K562 (cell line): ENCODE results near the gene TTC33. TPM values are rescaled to one million over a fixed set of nuclear protein-coding genes. Genes with fewer than 3 reads are reported as not detected.

Experiments used
- ATAC-seq: fragments of 200-7000 bp; cut with Tn5 transposase; 3 replicates; pipeline ENCODE4 v1.9.1; 2020; ENCODE audit warnings: moderate library complexity
- BruUV-seq: library from RNA; stranded (reverse); fragments of 400-500 nt; replicated peaks from 2 replicates; lab custom pipeline; 2021; lab: Mats Ljungman, UMichigan
- CTCF ChIA-PET: fragments of 300-600 bp; formaldehyde crosslinking; extraction: SDS; loops from one replicate; lab custom pipeline; 2021; ENCODE audit warnings: low intra/inter-chr PET ratio; lab: Yijun Ruan, JAX
- POLR2A ChIA-PET: fragments of 300-600, 350-650 bp; sonication (Branson Sonifier 250); formaldehyde crosslinking; extraction: SDS; loops from one replicate; lab custom pipeline; 2021; ENCODE audit warnings: antibody characterized with exemption, inconsistent platforms; lab: Yijun Ruan, JAX
- DNase-seq, 4 experiments: peaks; one replicate each; pipeline versions ENCODE4 v3.0.0 to v3.0.0-alpha.2; 2011 to 2018; ENCODE audit warnings: low spot score in 3 of 4, mixed read lengths in 3 of 4; ENCODE audit errors: extremely low read depth in 1 of 4
- FAIRE-seq: peaks from 2 replicates; lab custom pipeline; 2011; peaks lifted over from hg19 to GRCh38; lab: Jason Lieb, UNC
- H2AFZ ChIP-seq: 2 replicates; pipeline ENCODE4 v1.6.0; 2011; ENCODE audit warnings: low read depth, low read length, control low read depth, inconsistent platforms
- H3K27ac ChIP-seq: fragments of 200-600 bp; 3 replicates; pipeline ENCODE4 v1.8.0; 2011; ENCODE audit warnings: low read depth, mild to moderate bottlenecking, control low read depth, inconsistent platforms, low read length, moderate library complexity, mixed read lengths; ENCODE audit errors: extremely low read depth
- H3K27me3 ChIP-seq, 2 experiments: fragments of 300-600 bp in 1 of 2; 2 replicates in 1 of 2; 3 replicates in 1 of 2; pipeline versions ENCODE4 v1.6.0 to v1.8.0; 2011; ENCODE audit warnings: inconsistent platforms in 2 of 2, low read length in 2 of 2, mild to moderate bottlenecking in 1 of 2, mixed read lengths in 1 of 2, moderate library complexity in 1 of 2; ENCODE audit not compliant: control insufficient read depth in 2 of 2, insufficient read depth in 2 of 2
- H3K36me3 ChIP-seq: fragments of 300-600 bp; 3 replicates; pipeline ENCODE4 v1.8.0; 2011; ENCODE audit warnings: mild to moderate bottlenecking, low read length, inconsistent platforms; ENCODE audit not compliant: control insufficient read depth, insufficient read depth
- H3K4me1 ChIP-seq, 2 experiments: fragments of 200-600 bp in 1 of 2; replicated peaks in 1 of 2; 2 replicates in 1 of 2; 3 replicates in 1 of 2; pipeline versions ENCODE4 v1.5.1 to v1.8.0; 2011; ENCODE audit warnings: inconsistent platforms in 2 of 2, low read length in 2 of 2, mild to moderate bottlenecking in 1 of 2, mixed read lengths in 1 of 2, moderate library complexity in 1 of 2; ENCODE audit not compliant: control insufficient read depth in 2 of 2, insufficient read depth in 2 of 2
- H3K4me2 ChIP-seq: 2 replicates; pipeline ENCODE4 v1.6.1; 2011; ENCODE audit warnings: low read length, control low read depth, inconsistent platforms, mixed read lengths; ENCODE audit not compliant: insufficient read depth
- H3K4me3 ChIP-seq: fragments of 200-600 bp; sonication (generic), shearing (Covaris generic); 2 replicates; pipeline ENCODE4 v1.5.1; 2016; ENCODE audit warnings: control low read depth, inconsistent platforms
- H3K79me2 ChIP-seq: fragments of 200-600 bp; 3 replicates; pipeline ENCODE4 v1.8.0; 2011; ENCODE audit warnings: low read length, inconsistent platforms; ENCODE audit not compliant: control insufficient read depth, insufficient read depth
- H3K9ac ChIP-seq, 2 experiments: 2 replicates each; pipeline versions ENCODE4 v1.6.0 to v1.6.1; 2011; ENCODE audit warnings: low read depth in 2 of 2, low read length in 2 of 2, control low read depth in 1 of 2, inconsistent platforms in 1 of 2, mild to moderate bottlenecking in 1 of 2, mixed read lengths in 1 of 2; ENCODE audit not compliant: insufficient read depth in 1 of 2
- H3K9me1 ChIP-seq: one replicate; pipeline ENCODE4 v1.6.0; 2011; ENCODE audit warnings: inconsistent platforms, mild to moderate bottlenecking, low read length, moderate library complexity; ENCODE audit not compliant: control insufficient read depth, insufficient read depth
- H3K9me3 ChIP-seq: replicated peaks from 2 replicates; pipeline ENCODE4 v1.5.1; 2011; ENCODE audit warnings: low read depth, low read length, inconsistent platforms; ENCODE audit not compliant: control insufficient read depth, insufficient read depth
- H4K20me1 ChIP-seq: replicated peaks from 2 replicates; pipeline ENCODE4 v1.6.1; 2011; ENCODE audit warnings: low read length, inconsistent platforms, mixed read lengths; ENCODE audit not compliant: control insufficient read depth, insufficient read depth
- BRF1 ChIP-seq: IDR thresholded peaks from 3 replicates; pipeline ENCODE4 v1.6.1; 2011; ENCODE audit warnings: borderline replicate concordance, mild to moderate bottlenecking; ENCODE audit not compliant: insufficient read length; ENCODE audit errors: extremely low read depth
- EHMT2 ChIP-seq: fragments of 450-650 bp; IDR thresholded peaks from 2 replicates; pipeline ENCODE4 v1.6.1; 2018; ENCODE audit warnings: antibody characterized with exemption
- HDAC3 ChIP-seq: fragments of 450-650 bp; IDR thresholded peaks from 2 replicates; pipeline ENCODE4 v1.6.1; 2018; ENCODE audit warnings: borderline replicate concordance, mild to moderate bottlenecking, moderate library complexity; ENCODE audit not compliant: partially characterized antibody
- HNRNPL ChIP-seq: fragments of 200-400 bp; formaldehyde crosslinking; IDR thresholded peaks from 2 replicates; pipeline ENCODE4 v1.6.1; 2017; ENCODE audit warnings: low read depth, mild to moderate bottlenecking, low read length
- IRF2 ChIP-seq: sonication (generic); formaldehyde crosslinking; IDR thresholded peaks from 2 replicates; pipeline ENCODE4 v1.8.1; 2022; ENCODE audit warnings: mild to moderate bottlenecking, missing genetic modification reagents
- NFATC3 ChIP-seq: fragments of 450-650 bp; IDR thresholded peaks from 2 replicates; pipeline ENCODE4 v1.6.1; 2017; ENCODE audit warnings: mild to moderate bottlenecking
- NR2C2 ChIP-seq, 2 experiments: fragments of 200-800 bp in 1 of 2; sonication (Bioruptor generic) in 1 of 2; sonication (generic) in 1 of 2; formaldehyde crosslinking in 1 of 2; IDR thresholded peaks; 2 replicates each; pipeline versions ENCODE4 v1.6.1 to v1.8.0; 2016 to 2022; ENCODE audit warnings: mild to moderate bottlenecking in 1 of 2, missing compliant biosample characterization in 1 of 2, missing genetic modification characterization in 1 of 2, missing genetic modification reagents in 1 of 2
- PHB ChIP-seq: fragments of 250-450 bp; sonication (Bioruptor Pico); IDR thresholded peaks from 2 replicates; pipeline ENCODE4 v1.5.0; 2021
- PTTG1 ChIP-seq: fragments of 450-650 bp; IDR thresholded peaks from 2 replicates; pipeline ENCODE4 v1.6.1; 2016; ENCODE audit warnings: low read depth, mild to moderate bottlenecking, missing genetic modification characterization, missing compliant biosample characterization
- WGBS: fragments of 100-300 bp; shearing (Covaris generic); methylation state at CpG from one replicate; pipeline ENCODE4 v1.1.6; 2016; ENCODE audit warnings: low coverage, mixed read lengths; ENCODE audit not compliant: insufficient coverage; ENCODE audit errors: missing lambda C conversion rate; 5-methylcytosine and 5-hydroxymethylcytosine counted together
- in situ Hi-C: fragments of 300-500 bp; cut with MboI; formaldehyde crosslinking; loops from 4 replicates; pipeline ENCODE4 v1.15.0; 2018; ENCODE audit warnings: inconsistent platforms, mixed read lengths
- intact Hi-C: fragments of 100-400 bp; cut with micrococcal nuclease; formaldehyde crosslinking; loops from 2 replicates; pipeline ENCODE4 v1.14.2; 2022
- polyA plus RNA-seq, 8 experiments: library from polyadenylated mRNA; depleted of rRNA in 4 of 8; stranded (reverse) in 5 of 8; unstranded in 3 of 8; fragments of >200 nt; fragmentation: Nextera tagmentation in 2 of 8; fragmentation: Illumina TruSeq in 1 of 8; extraction: Ambion mirVana in 2 of 8; extraction: Trizol in 1 of 8; gene quantifications; 2 replicates each; pipeline versions ENCODE4 v1.2.1 to v1.2.3, GENCODE V29; 2011 to 2014; ENCODE audit warnings: inconsistent platforms in 1 of 8, missing spikeins in 1 of 8
- total RNA-seq, 7 experiments: library from RNA; depleted of rRNA in 6 of 7; stranded (reverse); fragments of >200 nt in 6 of 7; fragmentation: Illumina TruSeq in 2 of 7; extraction: Trizol in 2 of 7; gene quantifications; 2 replicates each; pipeline versions ENCODE4 v1.2.1 to v1.2.3, GENCODE V29; 2011 to 2021; ENCODE audit warnings: low replicate concordance in 1 of 7
- TF ChIP-seq, protein P1 (sequence below): fragments of 450-650 bp; IDR thresholded peaks from 2 replicates; pipeline ENCODE4 v1.7.1; 2018; ENCODE audit warnings: mild to moderate bottlenecking, low read depth; ENCODE audit not compliant: partially characterized antibody
- TF ChIP-seq, protein P2 (sequence below), 2 experiments: fragments of 450-650 bp; IDR thresholded peaks; 2 replicates each; pipeline ENCODE4 v1.6.1; 2018; ENCODE audit warnings: mild to moderate bottlenecking in 2 of 2, low read depth in 1 of 2; ENCODE audit not compliant: partially characterized antibody in 2 of 2
- TF ChIP-seq, protein P3 (sequence below): IDR thresholded peaks from 2 replicates; pipeline ENCODE4 v1.6.1; 2014; ENCODE audit warnings: antibody characterized with exemption
- TF ChIP-seq, protein P4 (sequence below): fragments of 250-450 bp; sonication (Bioruptor Pico); IDR thresholded peaks from 2 replicates; pipeline ENCODE4 v1.8.0; 2022; ENCODE audit warnings: moderate library complexity, mild to moderate bottlenecking, inconsistent platforms

Gene TTC33
- total and polyA plus RNA-seq, 9 of the 15 experiments (the other 6 are each of a cell fraction or from before 2014, with no cell fraction given): 11.5 to 24.9 (median 21.1) TPM

DNA sequence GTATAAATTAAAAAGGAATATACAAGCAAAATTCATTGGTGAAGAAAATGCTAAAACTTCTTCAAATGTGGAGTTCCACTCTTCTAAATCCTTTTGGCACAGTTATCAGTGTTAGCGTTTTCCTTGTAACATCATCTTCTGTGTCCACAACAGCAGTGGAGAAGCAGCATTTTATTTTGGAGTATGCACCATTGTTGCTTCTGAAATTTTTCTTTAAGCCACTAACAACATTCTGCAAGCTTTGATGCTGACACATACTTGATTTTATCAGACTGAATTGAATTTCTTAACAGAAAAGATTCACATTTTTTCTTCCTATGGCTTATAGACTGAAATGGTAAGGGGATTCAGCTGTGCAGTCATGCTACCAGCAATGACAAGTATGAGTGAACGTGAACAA, 136.8 kb downstream of the TTC33 start:
- no peaks in the 10 kb centered on the region for H3K27me3 ChIP-seq
- H3K9me1 ChIP-seq: no peaks in the 10 kb centered on the region
- ChIA-PET CTCF (no interaction called here), POLR2A (no interaction called here)
- H3K27ac ChIP-seq: no peak overlapping the region
- H2AFZ ChIP-seq: no peak overlapping the region
- no peaks in the 10 kb centered on the region for H3K4me1 ChIP-seq
- no peak overlapping the region for H3K9ac ChIP-seq
- no peak overlapping the region for H3K4me2 ChIP-seq
- no peaks in the 10 kb centered on the region for H3K9me3 ChIP-seq
- no peak for ATAC-seq
- no peaks in the 10 kb centered on the region for H4K20me1 ChIP-seq
- H3K79me2 ChIP-seq: no peaks in the 10 kb centered on the region
- intact Hi-C loops (no loop called here), in situ Hi-C loops (no loop called here)
- no TSS peak for BruUV-seq
- no peak for FAIRE-seq
- H3K36me3 ChIP-seq: no peaks in the 10 kb centered on the region
- 0% methylated on average over 2 of the region's 2 CpGs for WGBS
- H3K4me3 ChIP-seq: no peak overlapping the region
- DNase-seq: no peak
- TF ChIP-seq NR2C2 (CRISPR knock-in tag; IDR thresholded peaks at IDR 0.05): no peak
- no peak for TF ChIP-seq NR2C2 (tag; IDR thresholded peaks at IDR 0.05)
- TF ChIP-seq IRF2 (CRISPR knock-in tag): no peak
- no peak for TF ChIP-seq NFATC3
- TF ChIP-seq, protein P1, sequence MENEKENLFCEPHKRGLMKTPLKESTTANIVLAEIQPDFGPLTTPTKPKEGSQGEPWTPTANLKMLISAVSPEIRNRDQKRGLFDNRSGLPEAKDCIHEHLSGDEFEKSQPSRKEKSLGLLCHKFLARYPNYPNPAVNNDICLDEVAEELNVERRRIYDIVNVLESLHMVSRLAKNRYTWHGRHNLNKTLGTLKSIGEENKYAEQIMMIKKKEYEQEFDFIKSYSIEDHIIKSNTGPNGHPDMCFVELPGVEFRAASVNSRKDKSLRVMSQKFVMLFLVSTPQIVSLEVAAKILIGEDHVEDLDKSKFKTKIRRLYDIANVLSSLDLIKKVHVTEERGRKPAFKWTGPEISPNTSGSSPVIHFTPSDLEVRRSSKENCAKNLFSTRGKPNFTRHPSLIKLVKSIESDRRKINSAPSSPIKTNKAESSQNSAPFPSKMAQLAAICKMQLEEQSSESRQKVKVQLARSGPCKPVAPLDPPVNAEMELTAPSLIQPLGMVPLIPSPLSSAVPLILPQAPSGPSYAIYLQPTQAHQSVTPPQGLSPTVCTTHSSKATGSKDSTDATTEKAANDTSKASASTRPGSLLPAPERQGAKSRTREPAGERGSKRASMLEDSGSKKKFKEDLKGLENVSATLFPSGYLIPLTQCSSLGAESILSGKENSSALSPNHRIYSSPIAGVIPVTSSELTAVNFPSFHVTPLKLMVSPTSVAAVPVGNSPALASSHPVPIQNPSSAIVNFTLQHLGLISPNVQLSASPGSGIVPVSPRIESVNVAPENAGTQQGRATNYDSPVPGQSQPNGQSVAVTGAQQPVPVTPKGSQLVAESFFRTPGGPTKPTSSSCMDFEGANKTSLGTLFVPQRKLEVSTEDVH: no peak
- TF ChIP-seq EHMT2: no peak
- TF ChIP-seq HDAC3: no peak
- no peak for TF ChIP-seq PTTG1
- TF ChIP-seq, protein P2, sequence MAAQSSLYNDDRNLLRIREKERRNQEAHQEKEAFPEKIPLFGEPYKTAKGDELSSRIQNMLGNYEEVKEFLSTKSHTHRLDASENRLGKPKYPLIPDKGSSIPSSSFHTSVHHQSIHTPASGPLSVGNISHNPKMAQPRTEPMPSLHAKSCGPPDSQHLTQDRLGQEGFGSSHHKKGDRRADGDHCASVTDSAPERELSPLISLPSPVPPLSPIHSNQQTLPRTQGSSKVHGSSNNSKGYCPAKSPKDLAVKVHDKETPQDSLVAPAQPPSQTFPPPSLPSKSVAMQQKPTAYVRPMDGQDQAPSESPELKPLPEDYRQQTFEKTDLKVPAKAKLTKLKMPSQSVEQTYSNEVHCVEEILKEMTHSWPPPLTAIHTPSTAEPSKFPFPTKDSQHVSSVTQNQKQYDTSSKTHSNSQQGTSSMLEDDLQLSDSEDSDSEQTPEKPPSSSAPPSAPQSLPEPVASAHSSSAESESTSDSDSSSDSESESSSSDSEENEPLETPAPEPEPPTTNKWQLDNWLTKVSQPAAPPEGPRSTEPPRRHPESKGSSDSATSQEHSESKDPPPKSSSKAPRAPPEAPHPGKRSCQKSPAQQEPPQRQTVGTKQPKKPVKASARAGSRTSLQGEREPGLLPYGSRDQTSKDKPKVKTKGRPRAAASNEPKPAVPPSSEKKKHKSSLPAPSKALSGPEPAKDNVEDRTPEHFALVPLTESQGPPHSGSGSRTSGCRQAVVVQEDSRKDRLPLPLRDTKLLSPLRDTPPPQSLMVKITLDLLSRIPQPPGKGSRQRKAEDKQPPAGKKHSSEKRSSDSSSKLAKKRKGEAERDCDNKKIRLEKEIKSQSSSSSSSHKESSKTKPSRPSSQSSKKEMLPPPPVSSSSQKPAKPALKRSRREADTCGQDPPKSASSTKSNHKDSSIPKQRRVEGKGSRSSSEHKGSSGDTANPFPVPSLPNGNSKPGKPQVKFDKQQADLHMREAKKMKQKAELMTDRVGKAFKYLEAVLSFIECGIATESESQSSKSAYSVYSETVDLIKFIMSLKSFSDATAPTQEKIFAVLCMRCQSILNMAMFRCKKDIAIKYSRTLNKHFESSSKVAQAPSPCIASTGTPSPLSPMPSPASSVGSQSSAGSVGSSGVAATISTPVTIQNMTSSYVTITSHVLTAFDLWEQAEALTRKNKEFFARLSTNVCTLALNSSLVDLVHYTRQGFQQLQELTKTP (IDR thresholded peaks at IDR 0.05; ENCODE audit: low read depth in 1 of 2, partially characterized antibody in 2 of 2): no peak
- no peak for TF ChIP-seq PHB (CRISPR knock-in tag)
- no peak for TF ChIP-seq HNRNPL
- no peak for TF ChIP-seq BRF1
- TF ChIP-seq, protein P3, sequence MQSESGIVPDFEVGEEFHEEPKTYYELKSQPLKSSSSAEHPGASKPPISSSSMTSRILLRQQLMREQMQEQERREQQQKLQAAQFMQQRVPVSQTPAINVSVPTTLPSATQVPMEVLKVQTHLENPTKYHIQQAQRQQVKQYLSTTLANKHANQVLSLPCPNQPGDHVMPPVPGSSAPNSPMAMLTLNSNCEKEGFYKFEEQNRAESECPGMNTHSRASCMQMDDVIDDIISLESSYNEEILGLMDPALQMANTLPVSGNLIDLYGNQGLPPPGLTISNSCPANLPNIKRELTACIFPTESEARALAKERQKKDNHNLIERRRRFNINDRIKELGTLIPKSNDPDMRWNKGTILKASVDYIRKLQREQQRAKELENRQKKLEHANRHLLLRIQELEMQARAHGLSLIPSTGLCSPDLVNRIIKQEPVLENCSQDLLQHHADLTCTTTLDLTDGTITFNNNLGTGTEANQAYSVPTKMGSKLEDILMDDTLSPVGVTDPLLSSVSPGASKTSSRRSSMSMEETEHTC: no peak
- TF ChIP-seq, protein P4, sequence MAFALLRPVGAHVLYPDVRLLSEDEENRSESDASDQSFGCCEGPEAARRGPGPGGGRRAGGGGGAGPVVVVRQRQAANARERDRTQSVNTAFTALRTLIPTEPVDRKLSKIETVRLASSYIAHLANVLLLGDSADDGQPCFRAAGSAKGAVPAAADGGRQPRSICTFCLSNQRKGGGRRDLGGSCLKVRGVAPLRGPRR (CRISPR knock-in tag): no peak
